ENCODE results near the gene GRAP2. TPM values are rescaled to one million over a fixed set of nuclear protein-coding genes. Genes with fewer than 3 reads are reported as not detected.

GRAP2 gene
- total and polyA plus RNA-seq, 2 of the 8 experiments (the other 6 are each of a cell fraction or from before 2014, with no cell fraction given), result 0.08 TPM; not detected in 1

DNA sequence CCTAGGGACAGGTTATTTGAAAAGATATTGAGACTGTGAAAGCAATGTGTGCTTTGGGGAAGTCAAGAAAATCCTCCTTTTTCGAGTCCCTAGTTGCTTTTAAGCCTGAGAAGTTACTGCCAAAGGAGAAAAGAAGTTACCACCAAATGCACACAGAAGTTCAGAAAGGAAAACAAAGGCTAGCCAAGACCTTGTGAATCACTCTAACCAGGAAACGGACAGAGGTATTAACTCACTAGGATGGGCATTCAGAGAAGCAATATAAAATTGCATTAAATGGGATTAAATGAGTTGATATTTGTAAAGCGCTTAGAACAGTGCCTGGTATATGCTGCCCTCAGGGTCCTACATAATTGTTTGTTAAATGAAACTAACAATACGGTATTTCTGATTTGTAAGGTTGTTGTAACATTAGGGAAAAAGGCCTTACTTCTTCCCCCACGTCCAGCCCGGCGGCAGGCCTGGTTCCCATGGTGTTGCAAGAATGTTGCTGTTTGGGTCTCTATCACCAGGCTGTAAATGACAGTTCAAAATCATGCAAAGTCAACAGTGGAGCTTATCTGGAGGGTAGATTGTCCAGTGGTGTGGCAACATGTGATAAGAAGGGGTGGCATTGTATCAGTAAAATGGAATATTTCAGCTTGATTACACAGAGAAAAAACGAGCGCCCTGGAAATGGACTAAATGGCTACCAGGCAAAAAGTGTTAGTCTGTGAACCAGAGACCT lies 66.4 kb downstream of the GRAP2 start (continued):
- TF ChIP-seq SIN3A (conservative IDR thresholded peaks at IDR 0.05 in 1 of 2, IDR thresholded peaks at IDR 0.05 in 1 of 2; ENCODE audit: low read depth in 1 of 2, low read length in 2 of 2) (no peak), HDAC2 (IDR thresholded peaks at IDR 0.05; ENCODE audit: borderline replicate concordance in 1 of 2, low read depth in 2 of 2, low read length in 2 of 2) (no peak), HDAC6 (IDR thresholded peaks at IDR 0.05; ENCODE audit: low read depth, low read length) (no peak), POLR2AphosphoS5 (IDR thresholded peaks at IDR 0.05; ENCODE audit: low read depth, low read length) (no peak), PHF8 (conservative IDR thresholded peaks at IDR 0.05; ENCODE audit: low read depth, low read length) (no peak), CBX5 (IDR thresholded peaks at IDR 0.05; ENCODE audit: low read depth, low read length) (no peak)
- TF ChIP-seq, protein P1, sequence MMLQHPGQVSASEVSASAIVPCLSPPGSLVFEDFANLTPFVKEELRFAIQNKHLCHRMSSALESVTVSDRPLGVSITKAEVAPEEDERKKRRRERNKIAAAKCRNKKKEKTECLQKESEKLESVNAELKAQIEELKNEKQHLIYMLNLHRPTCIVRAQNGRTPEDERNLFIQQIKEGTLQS (IDR thresholded peaks at IDR 0.05; ENCODE audit: insufficient read depth, low read depth, low read length), result no peak
- TF ChIP-seq, protein P2, sequence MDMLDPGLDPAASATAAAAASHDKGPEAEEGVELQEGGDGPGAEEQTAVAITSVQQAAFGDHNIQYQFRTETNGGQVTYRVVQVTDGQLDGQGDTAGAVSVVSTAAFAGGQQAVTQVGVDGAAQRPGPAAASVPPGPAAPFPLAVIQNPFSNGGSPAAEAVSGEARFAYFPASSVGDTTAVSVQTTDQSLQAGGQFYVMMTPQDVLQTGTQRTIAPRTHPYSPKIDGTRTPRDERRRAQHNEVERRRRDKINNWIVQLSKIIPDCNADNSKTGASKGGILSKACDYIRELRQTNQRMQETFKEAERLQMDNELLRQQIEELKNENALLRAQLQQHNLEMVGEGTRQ (IDR thresholded peaks at IDR 0.05; ENCODE audit: low read length), result no peak

Data from H1 (cell line).